Fibroblast of lung (primary cell): ENCODE results near the gene AGTPBP1. TPM values are rescaled to one million over a fixed set of nuclear protein-coding genes. Genes with fewer than 3 reads are reported as not detected.

Source experiments
- DNase-seq, 2 donors: peaks; one replicate each; pipeline versions ENCODE4 v3.0.0 to v3.0.0-alpha.2; 2010; ENCODE audit warnings: low read depth in 2 of 2
- H2AFZ ChIP-seq: 2 replicates; pipeline ENCODE4 v1.5.1; 2012; ENCODE audit warnings: low read length, control low read depth, inconsistent platforms
- H3K27ac ChIP-seq: 2 replicates; pipeline ENCODE4 v1.5.1; 2011; ENCODE audit warnings: low read length, control low read depth; ENCODE audit not compliant: insufficient read depth
- H3K27me3 ChIP-seq: 2 replicates; pipeline ENCODE4 v1.5.1; 2011; ENCODE audit warnings: mild to moderate bottlenecking, low read length; ENCODE audit not compliant: control insufficient read depth, insufficient read depth
- H3K36me3 ChIP-seq: 2 replicates; pipeline ENCODE4 v1.5.1; 2011; ENCODE audit warnings: low read length; ENCODE audit not compliant: control insufficient read depth, insufficient read depth
- H3K4me1 ChIP-seq: 2 replicates; pipeline ENCODE4 v1.5.1; 2011; ENCODE audit warnings: low read length; ENCODE audit not compliant: control insufficient read depth, insufficient read depth; ENCODE audit errors: extremely low read depth
- H3K4me2 ChIP-seq: 2 replicates; pipeline ENCODE4 v1.5.1; 2011; ENCODE audit warnings: low read length, control low read depth; ENCODE audit not compliant: insufficient read depth; ENCODE audit errors: extremely low read depth
- H3K4me3 ChIP-seq, 4 experiments: fragments of 200-600 bp in 1 of 4; sonication (generic) in 1 of 4; replicated peaks in 1 of 4; 2 replicates each; pipeline ENCODE4 v1.5.1; 2011 to 2016; ENCODE audit warnings: low read length in 4 of 4, low read depth in 3 of 4, mild to moderate bottlenecking in 3 of 4, control low read depth in 2 of 4, inconsistent platforms in 1 of 4, mixed read lengths in 1 of 4; ENCODE audit not compliant: insufficient read depth in 1 of 4; ENCODE audit errors: control extremely low read depth in 1 of 4
- H3K79me2 ChIP-seq: 2 replicates; pipeline ENCODE4 v1.5.1; 2012; ENCODE audit warnings: mild to moderate bottlenecking, low read length, inconsistent platforms; ENCODE audit not compliant: control insufficient read depth, insufficient read depth
- H3K9ac ChIP-seq: 2 replicates; pipeline ENCODE4 v1.5.1; 2011; ENCODE audit warnings: mild to moderate bottlenecking, low read length, control low read depth; ENCODE audit not compliant: insufficient read depth
- H3K9me3 ChIP-seq: 2 replicates; pipeline ENCODE4 v1.5.1; 2012; ENCODE audit warnings: low read depth, low read length; ENCODE audit not compliant: control insufficient read depth, insufficient read depth
- H4K20me1 ChIP-seq: 2 replicates; pipeline ENCODE4 v1.5.1; 2011; ENCODE audit warnings: low read length; ENCODE audit not compliant: control insufficient read depth, insufficient read depth; ENCODE audit errors: extremely low read depth
- CTCF ChIP-seq, 2 donors: IDR thresholded peaks in 1 of 2; conservative IDR thresholded peaks in 1 of 2; 1 replicate in 1 of 2; 2 replicates in 1 of 2; pipeline ENCODE4 v1.5.1; 2011 to 2012; ENCODE audit warnings: low read length in 2 of 2, control low read depth in 1 of 2, inconsistent platforms in 1 of 2, low read depth in 1 of 2, mild to moderate bottlenecking in 1 of 2
- EZH2 ChIP-seq: IDR thresholded peaks from 2 replicates; pipeline ENCODE4 v1.5.1; 2012; ENCODE audit warnings: low read length, control low read depth, mild to moderate bottlenecking; ENCODE audit errors: missing control alignments
- polyA plus RNA-seq, 2 donors: library from polyadenylated mRNA; depleted of rRNA in 1 of 2; stranded (reverse) in 1 of 2; unstranded in 1 of 2; fragments of >200 nt; gene quantifications; 2 replicates each; pipeline ENCODE4 v1.2.1, GENCODE V29; 2011 to 2012; ENCODE audit warnings: missing spikeins in 1 of 2
- total RNA-seq: library from RNA; depleted of rRNA; stranded (reverse); fragments of >200 nt; gene quantifications from 2 replicates; pipeline ENCODE4 v1.2.1, GENCODE V29; 2014

AGTPBP1 gene
- total and polyA plus RNA-seq, 2 donors (not counting 1 experiment from before 2014, with no cell fraction given), result 10.6 to 10.7 TPM

GRCh38 chr9:85688361-85688760, 53.4 kb downstream of the AGTPBP1 start:
- no peaks in the 10 kb centered on the region for H3K36me3 ChIP-seq
- no peaks in the 10 kb centered on the region for H3K79me2 ChIP-seq
- H3K4me1 ChIP-seq, result no peaks in the 10 kb centered on the region
- H3K4me3 ChIP-seq, result no peak overlapping the region
- TF ChIP-seq CTCF (conservative IDR thresholded peaks at IDR 0.05 in 1 of 2, IDR thresholded peaks at IDR 0.05 in 1 of 2; ENCODE audit: low read depth in 1 of 2, low read length in 2 of 2), result no peak
- TF ChIP-seq EZH2, result no peak
- no peak for DNase-seq
- H3K9me3 ChIP-seq, result no peaks in the 10 kb centered on the region
- H3K4me2 ChIP-seq, result no peak overlapping the region
- no peak overlapping the region for H3K9ac ChIP-seq
- H3K27ac ChIP-seq, result no peak overlapping the region
- H4K20me1 ChIP-seq, result no peaks in the 10 kb centered on the region
- H3K27me3 ChIP-seq, result no peaks in the 10 kb centered on the region
- no peak overlapping the region for H2AFZ ChIP-seq

- H3K4me2 ChIP-seq, result no peak overlapping the region
- no peak overlapping the region for H3K4me3 ChIP-seq
- no peak for DNase-seq
- no peak overlapping the region for H3K27ac ChIP-seq
- H3K27me3 ChIP-seq, result no peaks in the 10 kb centered on the region
- no peaks in the 10 kb centered on the region for H4K20me1 ChIP-seq
- no peaks in the 10 kb centered on the region for H3K9me3 ChIP-seq
- no peaks in the 10 kb centered on the region for H3K4me1 ChIP-seq
- TF ChIP-seq EZH2, result no peak
- no peak for TF ChIP-seq CTCF (conservative IDR thresholded peaks at IDR 0.05 in 1 of 2, IDR thresholded peaks at IDR 0.05 in 1 of 2; ENCODE audit: low read depth in 1 of 2, low read length in 2 of 2)
- H2AFZ ChIP-seq, result no peak overlapping the region
- no peaks in the 10 kb centered on the region for H3K79me2 ChIP-seq
- H3K36me3 ChIP-seq, result no peaks in the 10 kb centered on the region
- no peak overlapping the region for H3K9ac ChIP-seq
Observed at GRCh38 chr9:85685081-85685480, 56.7 kb downstream of the AGTPBP1 start.

- Histone ChIP-seq H3K9ac (no peak overlapping the region), H2AFZ (no peak overlapping the region), H4K20me1 (no peaks in the 10 kb centered on the region), H3K27me3 (no peaks in the 10 kb centered on the region), H3K4me2 (no peak overlapping the region), H3K36me3 (no peaks in the 10 kb centered on the region), H3K9me3 (no peaks in the 10 kb centered on the region), H3K4me1 (no peaks in the 10 kb centered on the region), H3K4me3 (no peak overlapping the region), H3K27ac (no peak overlapping the region), H3K79me2 (no peaks in the 10 kb centered on the region)
- no peak for DNase-seq
- TF ChIP-seq EZH2 (no peak), CTCF (conservative IDR thresholded peaks at IDR 0.05 in 1 of 2, IDR thresholded peaks at IDR 0.05 in 1 of 2; ENCODE audit: low read depth in 1 of 2, low read length in 2 of 2) (no peak)
Observed at GRCh38 chr9:85676790-85677189, 65.0 kb downstream of the AGTPBP1 start.
